GM12878 (cell line): ENCODE results near the gene COL19A1. TPM values are rescaled to one million over a fixed set of nuclear protein-coding genes. Genes with fewer than 3 reads are reported as not detected.

Experiments used
- ATF2 ChIP-seq: IDR thresholded peaks from 2 replicates; pipeline ENCODE4 v1.6.1; 2012; ENCODE audit warnings: low read length, inconsistent platforms
- CEBPZ ChIP-seq: fragments of 150-350 bp; IDR thresholded peaks from 2 replicates; pipeline ENCODE4 v1.6.1; 2016; ENCODE audit warnings: low read depth, low read length
- CREM ChIP-seq: IDR thresholded peaks from 2 replicates; pipeline ENCODE4 v1.6.1; 2014; ENCODE audit warnings: antibody characterized with exemption, low read depth
- HDGF ChIP-seq: fragments of 450-650 bp; IDR thresholded peaks from 2 replicates; pipeline ENCODE4 v1.6.1; 2016; ENCODE audit warnings: antibody characterized with exemption
- MTA2 ChIP-seq: fragments of 450-650 bp; IDR thresholded peaks from 2 replicates; pipeline ENCODE4 v1.6.1; 2016; ENCODE audit warnings: low read depth, mild to moderate bottlenecking, moderate library complexity
- PAX5 ChIP-seq: IDR thresholded peaks from 2 replicates; pipeline ENCODE4 v1.6.1; 2011; ENCODE audit warnings: low read depth, low read length, borderline replicate concordance
- STAT3 ChIP-seq: IDR thresholded peaks from 2 replicates; pipeline ENCODE4 v1.6.1; 2011; ENCODE audit warnings: low read depth, low read length, improper control_type of control experiment
- USF1 ChIP-seq: IDR thresholded peaks from 2 replicates; pipeline ENCODE4 v1.6.1; 2011; ENCODE audit warnings: borderline replicate concordance, low read depth, mild to moderate bottlenecking, moderate library complexity, mixed read lengths, low read length; ENCODE audit not compliant: insufficient read depth; ENCODE audit errors: extremely low read length
- ZNF384 ChIP-seq: IDR thresholded peaks from 2 replicates; pipeline ENCODE4 v1.6.1; 2012; ENCODE audit warnings: low read depth, mild to moderate bottlenecking, low read length, improper control_type of control experiment, borderline replicate concordance
- ZNF622 ChIP-seq: fragments of 450-650 bp; IDR thresholded peaks from 2 replicates; pipeline ENCODE4 v1.6.1; 2017; ENCODE audit warnings: mild to moderate bottlenecking, inconsistent platforms
- polyA plus RNA-seq, 11 experiments: library from polyadenylated mRNA; depleted of rRNA in 4 of 11; unstranded in 6 of 11; stranded (reverse) in 5 of 11; fragments of >200 nt; fragmentation: Nextera tagmentation in 4 of 11; fragmentation: Illumina TruSeq in 1 of 11; extraction: Ambion mirVana in 4 of 11; extraction: Trizol in 1 of 11; gene quantifications; 1 replicate in 1 of 11; 2 replicates in 10 of 11; pipeline versions ENCODE4 v1.2.1 to v1.2.3, GENCODE V29; 2011 to 2016; ENCODE audit warnings: inconsistent platforms in 2 of 11, missing spikeins in 2 of 11, low read depth in 1 of 11
- total RNA-seq, 4 experiments: library from RNA; depleted of rRNA in 3 of 4; stranded (reverse); fragments of >200 nt in 3 of 4; fragmentation: Illumina TruSeq in 1 of 4; extraction: Trizol in 1 of 4; gene quantifications; 2 replicates each; pipeline versions ENCODE4 v1.2.1 to v1.2.3, GENCODE V29; 2013 to 2021
- TF ChIP-seq, protein P1 (sequence below): IDR thresholded peaks from 2 replicates; pipeline ENCODE4 v1.6.1; 2011; ENCODE audit warnings: low read depth, low read length, improper control_type of control experiment, borderline replicate concordance
- TF ChIP-seq, protein P2 (sequence below): fragments of 450-650 bp; IDR thresholded peaks from 2 replicates; pipeline ENCODE4 v1.6.1; 2017; ENCODE audit warnings: low read depth, mild to moderate bottlenecking, moderate library complexity
- TF ChIP-seq, protein P3 (sequence below): fragments of 450-650 bp; formaldehyde crosslinking; IDR thresholded peaks from 2 replicates; pipeline ENCODE4 v1.5.0; 2022; ENCODE audit warnings: mild to moderate bottlenecking, missing genetic modification characterization

The COL19A1 gene
- total and polyA plus RNA-seq, 10 of the 15 experiments (the other 5 are each of a cell fraction or from before 2014, with no cell fraction given): 1.1 to 13.5 (median 4.1) TPM

- TF ChIP-seq USF1 (no peak), CREM (no peak; the same call in 1 of the 2 replicates), MTA2 (peak; percentile 33; the same call in 1 of the 2 replicates), ZNF622 (no peak), PAX5 (no peak), STAT3 (no peak), HDGF (no peak), CEBPZ (no peak), ZNF384 (no peak), ATF2 (peak; percentile 87)
- TF ChIP-seq, protein P1, sequence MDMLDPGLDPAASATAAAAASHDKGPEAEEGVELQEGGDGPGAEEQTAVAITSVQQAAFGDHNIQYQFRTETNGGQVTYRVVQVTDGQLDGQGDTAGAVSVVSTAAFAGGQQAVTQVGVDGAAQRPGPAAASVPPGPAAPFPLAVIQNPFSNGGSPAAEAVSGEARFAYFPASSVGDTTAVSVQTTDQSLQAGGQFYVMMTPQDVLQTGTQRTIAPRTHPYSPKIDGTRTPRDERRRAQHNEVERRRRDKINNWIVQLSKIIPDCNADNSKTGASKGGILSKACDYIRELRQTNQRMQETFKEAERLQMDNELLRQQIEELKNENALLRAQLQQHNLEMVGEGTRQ: no peak
- TF ChIP-seq, protein P2, sequence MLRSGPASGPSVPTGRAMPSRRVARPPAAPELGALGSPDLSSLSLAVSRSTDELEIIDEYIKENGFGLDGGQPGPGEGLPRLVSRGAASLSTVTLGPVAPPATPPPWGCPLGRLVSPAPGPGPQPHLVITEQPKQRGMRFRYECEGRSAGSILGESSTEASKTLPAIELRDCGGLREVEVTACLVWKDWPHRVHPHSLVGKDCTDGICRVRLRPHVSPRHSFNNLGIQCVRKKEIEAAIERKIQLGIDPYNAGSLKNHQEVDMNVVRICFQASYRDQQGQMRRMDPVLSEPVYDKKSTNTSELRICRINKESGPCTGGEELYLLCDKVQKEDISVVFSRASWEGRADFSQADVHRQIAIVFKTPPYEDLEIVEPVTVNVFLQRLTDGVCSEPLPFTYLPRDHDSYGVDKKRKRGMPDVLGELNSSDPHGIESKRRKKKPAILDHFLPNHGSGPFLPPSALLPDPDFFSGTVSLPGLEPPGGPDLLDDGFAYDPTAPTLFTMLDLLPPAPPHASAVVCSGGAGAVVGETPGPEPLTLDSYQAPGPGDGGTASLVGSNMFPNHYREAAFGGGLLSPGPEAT: no peak
- TF ChIP-seq, protein P3, sequence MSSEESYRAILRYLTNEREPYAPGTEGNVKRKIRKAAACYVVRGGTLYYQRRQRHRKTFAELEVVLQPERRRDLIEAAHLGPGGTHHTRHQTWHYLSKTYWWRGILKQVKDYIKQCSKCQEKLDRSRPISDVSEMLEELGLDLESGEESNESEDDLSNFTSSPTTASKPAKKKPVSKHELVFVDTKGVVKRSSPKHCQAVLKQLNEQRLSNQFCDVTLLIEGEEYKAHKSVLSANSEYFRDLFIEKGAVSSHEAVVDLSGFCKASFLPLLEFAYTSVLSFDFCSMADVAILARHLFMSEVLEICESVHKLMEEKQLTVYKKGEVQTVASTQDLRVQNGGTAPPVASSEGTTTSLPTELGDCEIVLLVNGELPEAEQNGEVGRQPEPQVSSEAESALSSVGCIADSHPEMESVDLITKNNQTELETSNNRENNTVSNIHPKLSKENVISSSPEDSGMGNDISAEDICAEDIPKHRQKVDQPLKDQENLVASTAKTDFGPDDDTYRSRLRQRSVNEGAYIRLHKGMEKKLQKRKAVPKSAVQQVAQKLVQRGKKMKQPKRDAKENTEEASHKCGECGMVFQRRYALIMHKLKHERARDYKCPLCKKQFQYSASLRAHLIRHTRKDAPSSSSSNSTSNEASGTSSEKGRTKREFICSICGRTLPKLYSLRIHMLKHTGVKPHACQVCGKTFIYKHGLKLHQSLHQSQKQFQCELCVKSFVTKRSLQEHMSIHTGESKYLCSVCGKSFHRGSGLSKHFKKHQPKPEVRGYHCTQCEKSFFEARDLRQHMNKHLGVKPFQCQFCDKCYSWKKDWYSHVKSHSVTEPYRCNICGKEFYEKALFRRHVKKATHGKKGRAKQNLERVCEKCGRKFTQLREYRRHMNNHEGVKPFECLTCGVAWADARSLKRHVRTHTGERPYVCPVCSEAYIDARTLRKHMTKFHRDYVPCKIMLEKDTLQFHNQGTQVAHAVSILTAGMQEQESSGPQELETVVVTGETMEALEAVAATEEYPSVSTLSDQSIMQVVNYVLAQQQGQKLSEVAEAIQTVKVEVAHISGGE (CRISPR knock-in tag): no peak
Observed at GRCh38 chr6:69835414-69836179, 30.8 kb upstream of the COL19A1 start (continued).
